ENCODE results near the gene PLCB3.

Gene PLCB3

DNA sequence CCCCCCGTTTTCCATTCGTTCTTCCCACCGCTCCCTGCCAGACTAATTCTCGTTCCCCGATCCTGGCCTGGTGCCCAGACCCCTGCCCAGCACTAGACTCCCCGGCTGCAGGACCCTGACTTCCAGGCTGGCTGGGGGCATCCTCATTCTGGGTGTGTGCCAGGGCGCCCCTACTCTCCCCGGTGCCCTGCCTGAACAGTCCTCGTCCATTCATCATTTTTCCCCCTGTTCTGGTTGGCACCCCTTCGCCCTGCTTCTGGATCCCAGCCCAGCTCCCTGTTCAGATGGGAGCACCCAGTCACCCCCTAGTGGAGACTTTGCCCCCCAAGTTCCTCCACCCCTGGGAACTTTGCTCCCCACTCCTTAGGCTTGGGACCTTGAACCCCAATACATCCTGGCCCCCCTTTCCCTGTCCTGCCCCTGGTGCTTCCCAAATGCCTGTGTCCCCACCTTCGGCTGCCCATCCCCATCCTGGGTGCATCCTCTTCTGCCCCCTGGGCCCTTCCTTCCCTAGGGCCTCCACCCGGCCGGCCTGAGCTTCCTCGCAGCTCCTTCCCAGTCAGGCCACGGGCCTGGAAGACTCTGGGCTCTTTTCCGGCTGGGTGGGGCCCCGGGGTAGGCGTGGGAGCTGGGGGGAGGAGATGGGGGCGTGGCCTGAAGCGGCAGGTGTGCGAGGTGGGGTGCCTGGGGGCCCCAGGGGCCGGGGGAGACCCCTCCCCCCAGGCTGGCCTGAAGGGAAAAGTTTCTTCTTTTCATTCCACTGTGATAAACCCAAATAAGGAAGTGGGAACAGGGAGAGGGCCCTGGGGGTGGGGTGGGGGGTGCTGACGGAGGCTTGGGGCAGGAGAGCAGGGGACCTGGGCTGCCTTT lies 908 bp downstream of the PLCB3 start:
- TF ChIP-seq, protein P1, sequence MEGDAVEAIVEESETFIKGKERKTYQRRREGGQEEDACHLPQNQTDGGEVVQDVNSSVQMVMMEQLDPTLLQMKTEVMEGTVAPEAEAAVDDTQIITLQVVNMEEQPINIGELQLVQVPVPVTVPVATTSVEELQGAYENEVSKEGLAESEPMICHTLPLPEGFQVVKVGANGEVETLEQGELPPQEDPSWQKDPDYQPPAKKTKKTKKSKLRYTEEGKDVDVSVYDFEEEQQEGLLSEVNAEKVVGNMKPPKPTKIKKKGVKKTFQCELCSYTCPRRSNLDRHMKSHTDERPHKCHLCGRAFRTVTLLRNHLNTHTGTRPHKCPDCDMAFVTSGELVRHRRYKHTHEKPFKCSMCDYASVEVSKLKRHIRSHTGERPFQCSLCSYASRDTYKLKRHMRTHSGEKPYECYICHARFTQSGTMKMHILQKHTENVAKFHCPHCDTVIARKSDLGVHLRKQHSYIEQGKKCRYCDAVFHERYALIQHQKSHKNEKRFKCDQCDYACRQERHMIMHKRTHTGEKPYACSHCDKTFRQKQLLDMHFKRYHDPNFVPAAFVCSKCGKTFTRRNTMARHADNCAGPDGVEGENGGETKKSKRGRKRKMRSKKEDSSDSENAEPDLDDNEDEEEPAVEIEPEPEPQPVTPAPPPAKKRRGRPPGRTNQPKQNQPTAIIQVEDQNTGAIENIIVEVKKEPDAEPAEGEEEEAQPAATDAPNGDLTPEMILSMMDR (IDR thresholded peaks at IDR 0.05; ENCODE audit: low read length, missing control alignments), result peak; percentile 39
- no peak for DNase-seq (ENCODE audit: low read depth)
- peak overlapping the region; percentile 85 for H3K4me3 ChIP-seq (replicated peaks; ENCODE audit: low read depth, low read length)

DNA sequence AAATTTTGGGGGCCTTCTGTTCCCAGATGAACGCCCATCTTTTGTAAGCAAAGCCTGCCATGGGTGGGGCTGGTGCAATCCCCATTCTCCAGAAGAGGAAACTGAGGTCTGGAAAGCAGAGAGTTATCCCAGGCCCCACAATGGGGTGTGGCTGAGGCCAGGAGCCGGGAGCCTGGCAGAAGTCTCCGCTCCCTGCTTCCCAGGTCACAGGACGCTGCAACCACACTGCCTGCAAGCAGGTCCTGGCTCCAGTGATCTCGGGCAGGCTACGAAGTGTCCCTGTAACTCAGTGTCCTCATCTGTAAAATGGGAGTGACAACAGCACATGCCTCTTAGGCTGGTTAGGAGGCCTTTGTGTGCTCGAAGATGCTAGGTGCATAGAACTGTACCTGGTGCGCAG lies 1.7 kb downstream of the PLCB3 start:
- DNase-seq (ENCODE audit: low read depth), result no peak
- TF ChIP-seq, protein P1 (IDR thresholded peaks at IDR 0.05; ENCODE audit: low read length, missing control alignments), result no peak
- peak overlapping the region; percentile 85 for H3K4me3 ChIP-seq (replicated peaks; ENCODE audit: low read depth, low read length)

DNA sequence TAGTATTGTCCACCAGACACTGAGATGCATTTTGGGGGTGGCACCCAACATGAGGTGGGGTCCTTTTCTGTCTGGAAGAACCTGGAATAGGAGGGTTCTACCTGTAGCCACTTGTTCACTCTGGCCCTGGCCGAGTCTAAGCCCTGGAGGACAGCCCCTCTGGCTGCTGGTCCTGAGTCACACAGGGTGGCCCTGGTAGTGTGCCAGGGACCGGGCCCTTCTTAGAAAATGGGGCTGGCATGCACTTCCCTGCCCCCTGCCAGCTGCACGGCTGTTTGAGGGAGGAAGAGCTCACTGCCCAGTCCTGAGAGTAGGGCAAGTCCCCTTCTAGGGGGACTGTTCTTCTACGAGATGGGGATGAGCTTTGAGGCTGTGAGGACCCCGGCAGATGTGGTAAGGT lies 2.2 kb downstream of the PLCB3 start:
- H3K4me3 ChIP-seq (replicated peaks; ENCODE audit: low read depth, low read length), result no peak overlapping the region

DNA sequence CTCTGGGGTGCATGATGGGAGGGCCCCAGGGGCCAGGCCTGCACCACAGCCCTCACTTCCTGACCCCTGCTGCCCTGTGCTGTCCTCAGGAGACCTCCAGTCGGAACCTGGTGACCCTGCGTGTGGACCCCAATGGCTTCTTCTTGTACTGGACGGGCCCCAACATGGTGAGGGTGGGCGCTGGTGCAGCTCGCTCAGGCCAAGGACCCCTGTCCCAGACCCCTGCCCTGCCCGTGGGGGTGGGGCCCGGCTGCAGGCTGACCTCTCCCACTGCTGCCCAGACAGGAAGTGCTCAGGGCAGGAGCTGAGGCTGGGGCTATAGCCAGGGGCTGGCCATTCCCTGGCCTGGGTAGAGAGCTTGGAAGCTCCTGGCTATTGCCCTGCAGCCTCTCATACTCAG lies 3.0 kb downstream of the PLCB3 start:
- TF ChIP-seq, protein P1 (IDR thresholded peaks at IDR 0.05; ENCODE audit: low read length, missing control alignments), result no peak
- H3K4me3 ChIP-seq (replicated peaks; ENCODE audit: low read depth, low read length), result no peak overlapping the region
- no peak for DNase-seq (ENCODE audit: low read depth)

More for the DNA sequence above, 2.2 kb downstream of the PLCB3 start:
- DNase-seq (ENCODE audit: low read depth), result no peak
- TF ChIP-seq, protein P1 (IDR thresholded peaks at IDR 0.05; ENCODE audit: low read length, missing control alignments), result no peak

DNA sequence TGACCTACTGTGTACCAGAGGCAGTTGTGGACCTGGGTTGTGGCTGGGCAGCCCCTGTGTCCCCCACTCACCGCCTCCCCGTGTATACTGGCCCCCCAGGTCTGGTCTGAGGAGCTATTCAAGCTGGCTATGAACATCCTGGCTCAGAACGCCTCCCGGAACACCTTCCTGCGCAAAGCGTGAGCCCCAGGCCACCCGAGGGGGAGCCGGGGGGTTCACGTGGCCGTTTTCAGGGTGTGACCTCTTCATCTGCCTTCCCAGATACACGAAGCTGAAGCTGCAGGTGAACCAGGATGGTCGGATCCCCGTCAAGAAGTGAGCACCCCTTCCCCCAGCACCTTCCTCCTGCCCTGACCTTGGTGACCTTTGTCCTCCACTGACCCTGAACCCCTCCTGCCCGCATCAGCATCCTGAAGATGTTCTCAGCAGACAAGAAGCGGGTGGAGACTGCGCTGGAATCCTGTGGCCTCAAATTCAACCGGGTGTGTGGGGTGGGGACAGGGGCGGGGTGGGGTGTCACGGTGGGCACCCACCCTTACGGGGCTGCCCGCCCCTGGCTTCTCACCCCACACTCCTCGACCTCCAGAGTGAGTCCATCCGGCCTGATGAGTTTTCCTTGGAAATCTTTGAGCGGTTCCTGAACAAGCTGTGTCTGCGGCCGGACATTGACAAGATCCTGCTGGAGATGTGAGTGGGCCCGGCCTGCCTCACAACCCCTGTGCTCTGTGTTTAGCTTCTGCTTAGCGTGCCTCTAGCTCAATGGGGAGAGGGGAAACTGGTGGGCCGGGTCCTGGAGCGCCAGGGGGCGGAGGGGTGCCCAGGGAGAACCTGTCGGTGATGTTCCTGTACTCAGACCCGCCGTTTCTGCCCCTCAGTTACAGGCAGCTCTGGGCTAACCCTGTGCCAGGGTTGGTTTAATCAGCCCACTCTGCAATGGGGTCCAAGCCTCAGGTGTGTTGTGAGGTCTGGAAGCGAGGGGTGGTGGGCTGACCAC lies 4.1 kb downstream of the PLCB3 start:
- DNase-seq (ENCODE audit: low read depth), result no peak
- TF ChIP-seq, protein P1 (IDR thresholded peaks at IDR 0.05; ENCODE audit: low read length, missing control alignments), result no peak
- no peak overlapping the region for H3K4me3 ChIP-seq (replicated peaks; ENCODE audit: low read depth, low read length)

DNA sequence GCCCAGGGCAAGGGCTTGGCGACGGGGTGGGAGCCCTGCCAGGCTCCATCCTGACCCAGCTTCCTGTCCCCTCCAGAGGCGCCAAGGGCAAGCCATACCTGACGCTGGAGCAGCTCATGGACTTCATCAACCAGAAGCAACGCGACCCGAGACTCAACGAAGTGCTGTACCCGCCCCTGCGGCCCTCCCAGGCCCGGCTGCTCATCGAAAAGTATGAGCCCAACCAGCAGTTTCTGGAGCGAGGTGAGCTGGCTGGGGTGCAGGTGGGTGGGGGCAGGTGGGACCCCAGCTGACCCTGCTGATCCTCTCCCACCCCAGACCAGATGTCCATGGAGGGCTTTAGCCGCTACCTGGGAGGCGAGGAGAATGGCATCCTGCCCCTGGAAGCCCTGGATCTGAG lies 5.0 kb downstream of the PLCB3 start:
- H3K4me3 ChIP-seq (replicated peaks; ENCODE audit: low read depth, low read length), result no peak overlapping the region
- DNase-seq (ENCODE audit: low read depth), result no peak
- TF ChIP-seq, protein P1 (IDR thresholded peaks at IDR 0.05; ENCODE audit: low read length, missing control alignments), result no peak
